ENCODE measurements around the gene NAALADL1.

NAALADL1 gene

GRCh38 chr11:65045728-65046127 is 12.6 kb downstream of the NAALADL1 start:
- DNase-seq (ENCODE audit: low spot score), result no peak
- in situ Hi-C loops (cut with MboI; ENCODE audit: low sequenced_read_pairs, unreplicated experiment), result no loop called here
- TF ChIP-seq, protein P1, sequence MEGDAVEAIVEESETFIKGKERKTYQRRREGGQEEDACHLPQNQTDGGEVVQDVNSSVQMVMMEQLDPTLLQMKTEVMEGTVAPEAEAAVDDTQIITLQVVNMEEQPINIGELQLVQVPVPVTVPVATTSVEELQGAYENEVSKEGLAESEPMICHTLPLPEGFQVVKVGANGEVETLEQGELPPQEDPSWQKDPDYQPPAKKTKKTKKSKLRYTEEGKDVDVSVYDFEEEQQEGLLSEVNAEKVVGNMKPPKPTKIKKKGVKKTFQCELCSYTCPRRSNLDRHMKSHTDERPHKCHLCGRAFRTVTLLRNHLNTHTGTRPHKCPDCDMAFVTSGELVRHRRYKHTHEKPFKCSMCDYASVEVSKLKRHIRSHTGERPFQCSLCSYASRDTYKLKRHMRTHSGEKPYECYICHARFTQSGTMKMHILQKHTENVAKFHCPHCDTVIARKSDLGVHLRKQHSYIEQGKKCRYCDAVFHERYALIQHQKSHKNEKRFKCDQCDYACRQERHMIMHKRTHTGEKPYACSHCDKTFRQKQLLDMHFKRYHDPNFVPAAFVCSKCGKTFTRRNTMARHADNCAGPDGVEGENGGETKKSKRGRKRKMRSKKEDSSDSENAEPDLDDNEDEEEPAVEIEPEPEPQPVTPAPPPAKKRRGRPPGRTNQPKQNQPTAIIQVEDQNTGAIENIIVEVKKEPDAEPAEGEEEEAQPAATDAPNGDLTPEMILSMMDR (IDR thresholded peaks at IDR 0.05; ENCODE audit: borderline replicate concordance, control extremely low read depth, extremely low read depth, insufficient read depth, missing control alignments), result no peak

- in situ Hi-C loops (cut with MboI; ENCODE audit: low sequenced_read_pairs, unreplicated experiment), result no loop called here
- TF ChIP-seq, protein P1 (IDR thresholded peaks at IDR 0.05; ENCODE audit: borderline replicate concordance, control extremely low read depth, extremely low read depth, insufficient read depth, missing control alignments), result no peak
- no peak for DNase-seq (ENCODE audit: low spot score)
Observed at GRCh38 chr11:65045061-65045460, 13.3 kb downstream of the NAALADL1 start.

- TF ChIP-seq, protein P1 (IDR thresholded peaks at IDR 0.05; ENCODE audit: borderline replicate concordance, control extremely low read depth, extremely low read depth, insufficient read depth, missing control alignments), result no peak
- in situ Hi-C loops (cut with MboI; ENCODE audit: low sequenced_read_pairs, unreplicated experiment), result no loop called here
- no peak for DNase-seq (ENCODE audit: low spot score)
Observed at GRCh38 chr11:65043881-65044501, 14.4 kb downstream of the NAALADL1 start.

GRCh38 chr11:65042891-65043290 is 15.5 kb downstream of the NAALADL1 start:
- TF ChIP-seq, protein P1 (IDR thresholded peaks at IDR 0.05; ENCODE audit: borderline replicate concordance, control extremely low read depth, extremely low read depth, insufficient read depth, missing control alignments), result no peak
- DNase-seq (ENCODE audit: low spot score), result no peak
- in situ Hi-C loops (cut with MboI; ENCODE audit: low sequenced_read_pairs, unreplicated experiment), result no loop called here

DNA sequence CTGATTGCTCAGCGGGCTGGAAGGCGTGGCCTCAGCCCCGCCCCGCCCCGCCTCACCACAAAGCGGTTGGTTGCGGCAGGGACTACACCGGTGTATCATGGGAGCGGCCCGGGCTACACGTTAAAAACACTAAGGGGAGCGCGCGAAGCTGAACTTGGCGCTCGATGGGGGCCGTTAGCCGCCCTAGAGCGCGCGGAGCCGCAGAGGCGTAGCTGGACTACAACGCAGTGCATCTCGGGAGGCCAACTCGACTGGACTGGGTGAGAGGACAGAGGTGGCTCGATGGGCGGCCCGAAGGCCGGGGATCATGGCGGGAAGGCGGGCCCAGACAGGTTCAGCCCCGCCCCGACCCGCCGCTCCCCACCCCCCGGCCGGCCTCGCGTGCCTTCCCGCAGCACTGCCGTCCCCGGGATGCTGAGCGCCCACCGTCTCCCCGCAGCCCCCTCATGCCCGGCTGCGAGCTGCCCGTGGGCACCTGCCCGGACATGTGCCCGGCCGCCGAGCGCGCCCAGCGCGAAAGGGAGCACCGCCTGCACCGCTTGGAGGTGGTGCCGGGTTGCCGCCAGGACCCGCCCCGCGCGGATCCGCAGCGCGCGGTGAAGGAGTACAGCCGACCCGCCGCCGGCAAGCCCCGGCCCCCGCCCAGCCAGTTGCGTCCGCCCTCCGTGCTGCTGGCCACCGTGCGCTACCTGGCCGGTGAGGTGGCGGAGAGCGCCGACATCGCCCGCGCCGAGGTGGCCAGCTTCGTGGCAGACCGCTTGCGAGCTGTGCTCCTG is 17.3 kb downstream of the NAALADL1 start, which contains the start of gene SAC3D1:
TSS of gene SAC3D1 (plus strand) at position 364 of the 776 bp plus-strand sequence. CDS start at position 447, 83 bp downstream.
- TF ChIP-seq, protein P1 (IDR thresholded peaks at IDR 0.05; ENCODE audit: borderline replicate concordance, control extremely low read depth, extremely low read depth, insufficient read depth, missing control alignments), result no peak
- DNase-seq (ENCODE audit: low spot score), result peak; percentile 98
- in situ Hi-C loops (cut with MboI; ENCODE audit: low sequenced_read_pairs, unreplicated experiment), result no loop called here

DNA sequence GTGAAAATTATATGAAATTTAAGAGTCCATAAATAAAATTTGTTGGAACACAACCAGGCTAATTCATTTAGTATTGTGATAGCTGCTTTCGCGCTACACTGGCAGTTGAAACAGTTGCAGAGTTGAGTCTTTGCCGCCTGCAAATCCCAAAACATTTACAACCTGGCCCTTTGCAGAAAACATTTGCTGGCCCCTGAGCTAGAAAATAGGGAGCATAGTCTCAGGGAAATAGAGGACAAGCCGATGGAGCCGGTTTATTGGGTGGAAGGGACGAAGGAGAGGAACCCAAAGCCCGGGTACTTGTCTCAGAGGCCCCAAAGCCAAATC is 17.9 kb downstream of the NAALADL1 start:
- in situ Hi-C loops (cut with MboI; ENCODE audit: low sequenced_read_pairs, unreplicated experiment), result no loop called here
- no peak for DNase-seq (ENCODE audit: low spot score)
- TF ChIP-seq, protein P1 (IDR thresholded peaks at IDR 0.05; ENCODE audit: borderline replicate concordance, control extremely low read depth, extremely low read depth, insufficient read depth, missing control alignments), result no peak

All from GM13976 (cell line).